ENCODE measurements around the gene SLC9A8. TPM values are rescaled to one million over a fixed set of nuclear protein-coding genes. Genes with fewer than 3 reads are reported as not detected.

The SLC9A8 gene
- total and polyA plus RNA-seq, 9 donors: 4.0 to 6.3 (median 5.4) TPM

DNA sequence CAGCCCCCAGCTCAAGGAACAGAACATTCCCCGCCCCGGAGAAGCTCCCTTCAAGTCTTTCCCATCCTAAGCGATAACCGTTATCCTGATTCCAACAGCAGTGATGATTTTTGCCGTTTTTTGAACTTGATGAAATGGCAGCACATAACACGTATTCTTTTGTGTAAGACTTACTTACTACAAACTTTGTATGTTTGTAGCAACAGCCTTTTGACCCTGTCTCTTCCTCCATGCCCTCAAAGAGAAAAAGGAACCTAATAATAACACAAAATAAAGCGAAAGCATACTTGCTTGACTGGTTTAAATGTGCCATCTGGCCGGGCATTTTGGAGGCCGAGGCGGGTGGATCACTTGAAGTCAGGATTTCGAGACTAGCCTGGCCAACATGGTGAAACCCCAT is 26.4 kb upstream of the SLC9A8 start:
- Histone ChIP-seq H3K9me3 (replicated peaks; ENCODE audit: control insufficient read depth, low read depth, low read length) (no peaks in the 10 kb centered on the region), H3K27ac (ENCODE audit: low read length) (no peak overlapping the region), H3K36me3 (ENCODE audit: control insufficient read depth, insufficient read depth, low read length) (no peaks in the 10 kb centered on the region), H3K27me3 (ENCODE audit: control insufficient read depth, insufficient read depth, low read length) (no peaks in the 10 kb centered on the region), H3K4me3 (ENCODE audit: low read length) (no peak overlapping the region), H3K4me1 (ENCODE audit: control insufficient read depth, insufficient read depth, low read length) (peaks cover 15% of the 10 kb centered on the region)
- WGBS (ENCODE audit: insufficient coverage): 73% methylated on average over 3 of the region's 11 CpGs
- no peak for DNase-seq

DNA sequence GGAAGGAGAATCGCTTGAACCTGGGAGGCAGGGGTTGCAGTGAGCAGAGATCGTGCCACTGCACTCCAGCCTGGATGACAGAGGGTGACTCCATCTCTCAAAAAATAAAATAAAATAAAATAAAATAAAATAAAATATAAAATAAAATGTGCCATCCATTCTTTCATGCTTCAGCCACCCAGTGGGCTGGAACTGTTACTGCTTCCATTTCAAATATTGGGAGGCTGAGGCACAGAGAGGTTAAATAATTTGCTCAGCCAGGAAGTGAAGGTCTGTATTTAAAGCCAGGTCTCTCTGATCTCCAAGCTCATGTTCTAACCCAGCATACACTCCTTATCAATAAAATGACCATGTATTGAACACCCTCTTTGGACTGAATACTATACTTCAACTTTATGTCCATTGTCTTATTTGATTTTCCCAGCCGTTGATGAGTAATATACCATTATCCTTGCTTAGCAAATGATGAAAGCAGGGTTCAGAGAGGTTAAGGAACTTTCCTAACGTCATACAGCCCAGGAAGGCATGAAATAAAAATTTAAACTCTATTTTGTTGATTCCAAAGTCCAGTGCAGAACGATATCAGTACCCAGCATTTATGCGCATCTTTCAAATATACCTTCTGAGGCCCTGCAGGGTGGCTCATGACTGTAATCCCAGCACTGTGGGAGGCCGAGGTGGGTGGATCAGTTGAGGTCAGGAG is 25.8 kb upstream of the SLC9A8 start:
- WGBS (ENCODE audit: insufficient coverage): 92% methylated on average over 2 of the region's 7 CpGs
- no peaks in the 10 kb centered on the region for H3K27me3 ChIP-seq (ENCODE audit: control insufficient read depth, insufficient read depth, low read length)

DNA sequence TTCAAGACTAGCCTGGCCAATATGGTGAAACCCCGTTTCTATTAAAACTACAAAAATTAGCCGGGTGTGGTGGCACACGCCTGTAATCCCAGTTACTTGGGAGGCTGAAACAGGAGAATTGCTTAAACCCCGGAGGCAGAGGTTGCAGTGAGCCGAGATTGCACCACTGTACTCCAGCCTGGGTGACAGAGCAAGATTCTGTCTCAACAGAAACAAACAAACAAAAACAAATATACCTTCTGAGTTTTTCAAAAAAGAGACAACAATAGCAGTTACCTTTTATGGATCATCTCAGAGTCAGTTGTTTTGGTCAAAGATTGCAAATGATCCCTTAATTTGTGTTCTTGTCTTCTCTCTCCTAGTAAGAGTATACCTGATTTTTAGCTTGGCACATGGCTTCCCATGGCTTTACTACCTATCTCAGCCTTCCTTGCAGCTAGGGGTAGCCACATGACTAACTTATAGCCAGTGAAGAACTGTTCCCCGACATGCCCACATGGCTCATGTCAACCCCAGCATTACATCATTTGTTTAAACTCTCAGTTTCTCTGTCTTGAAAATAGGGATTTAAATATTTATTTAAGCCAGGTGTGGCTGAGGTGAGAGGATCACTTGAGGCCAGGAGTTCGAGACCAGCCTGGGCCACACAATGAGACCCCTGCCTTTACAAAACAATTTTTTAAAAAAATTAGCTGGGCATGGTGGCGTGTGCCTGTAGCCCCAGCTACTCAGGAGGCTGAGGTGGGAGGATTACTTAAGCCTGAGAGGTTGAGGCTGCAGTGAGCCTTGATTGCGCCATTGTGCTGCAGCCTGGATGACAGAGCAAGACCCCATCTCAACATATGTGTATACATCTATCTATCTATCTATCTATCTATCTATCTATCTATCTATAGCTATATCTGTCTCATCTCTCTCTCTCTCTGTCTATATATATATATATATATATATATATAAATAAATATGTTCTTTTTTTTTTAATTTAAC is 25.0 kb upstream of the SLC9A8 start:
- WGBS (ENCODE audit: insufficient coverage): 89% methylated on average over 3 of the region's 9 CpGs
- no peak overlapping the region for H3K27ac ChIP-seq (ENCODE audit: low read length)
- H3K4me3 ChIP-seq (ENCODE audit: low read length): no peak overlapping the region
- H3K36me3 ChIP-seq (ENCODE audit: control insufficient read depth, insufficient read depth, low read length): no peaks in the 10 kb centered on the region
- no peaks in the 10 kb centered on the region for H3K9me3 ChIP-seq (replicated peaks; ENCODE audit: control insufficient read depth, low read depth, low read length)
- no peak for DNase-seq
- H3K27me3 ChIP-seq (ENCODE audit: control insufficient read depth, insufficient read depth, low read length): no peaks in the 10 kb centered on the region
- peaks cover 15% of the 10 kb centered on the region for H3K4me1 ChIP-seq (ENCODE audit: control insufficient read depth, insufficient read depth, low read length)

More for the DNA sequence above, 25.8 kb upstream of the SLC9A8 start:
- no peaks in the 10 kb centered on the region for H3K36me3 ChIP-seq (ENCODE audit: control insufficient read depth, insufficient read depth, low read length)
- H3K27ac ChIP-seq (ENCODE audit: low read length): no peak overlapping the region
- no peak for DNase-seq
- no peaks in the 10 kb centered on the region for H3K9me3 ChIP-seq (replicated peaks; ENCODE audit: control insufficient read depth, low read depth, low read length)
- no peak overlapping the region for H3K4me3 ChIP-seq (ENCODE audit: low read length)
- H3K4me1 ChIP-seq (ENCODE audit: control insufficient read depth, insufficient read depth, low read length): peaks cover 15% of the 10 kb centered on the region

DNA sequence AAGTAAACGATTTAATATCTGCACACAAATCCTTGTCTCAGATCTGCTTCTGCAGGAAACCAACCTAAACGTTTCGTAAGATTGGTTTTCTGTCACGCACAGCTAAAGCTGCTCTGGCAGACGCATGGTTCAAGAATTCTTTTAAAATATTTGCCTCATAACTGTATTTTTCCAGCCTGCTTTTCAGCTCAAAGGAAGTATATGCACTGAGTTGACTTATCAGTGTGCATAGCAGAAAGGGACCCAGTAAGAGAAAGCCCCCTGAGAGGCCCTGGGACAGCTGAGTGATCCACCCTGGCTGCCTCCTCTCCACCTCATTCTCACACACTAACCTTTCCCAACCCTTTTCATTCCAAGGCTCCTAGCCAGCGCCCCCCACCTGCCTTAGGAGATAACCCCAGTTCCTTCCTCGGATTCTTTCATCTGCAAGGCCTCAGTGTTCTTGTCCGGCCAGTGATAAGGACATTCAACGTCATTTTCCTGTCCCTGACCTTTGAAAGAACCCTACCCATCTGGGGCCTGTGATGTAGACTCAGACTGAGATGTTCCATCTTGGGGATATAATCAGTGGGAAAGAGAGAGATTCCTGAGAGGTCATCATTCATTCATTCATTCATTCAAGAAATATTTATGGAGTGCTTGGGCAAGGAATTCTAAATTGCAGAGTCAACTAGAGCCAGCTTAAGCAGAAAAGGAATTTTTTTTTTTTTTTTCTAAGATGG is 22.4 kb upstream of the SLC9A8 start:
- Histone ChIP-seq H3K4me3 (ENCODE audit: low read length) (no peak overlapping the region), H3K27ac (ENCODE audit: low read length) (peak overlapping the region; percentile 67), H3K36me3 (ENCODE audit: control insufficient read depth, insufficient read depth, low read length) (no peaks in the 10 kb centered on the region), H3K9me3 (replicated peaks; ENCODE audit: control insufficient read depth, low read depth, low read length) (no peaks in the 10 kb centered on the region), H3K27me3 (ENCODE audit: control insufficient read depth, insufficient read depth, low read length) (no peaks in the 10 kb centered on the region), H3K4me1 (ENCODE audit: control insufficient read depth, insufficient read depth, low read length) (peaks cover 10% of the 10 kb centered on the region)
- peak; percentile 59 for DNase-seq
- 31% methylated on average over 3 of the region's 9 CpGs for WGBS (ENCODE audit: insufficient coverage)

DNA sequence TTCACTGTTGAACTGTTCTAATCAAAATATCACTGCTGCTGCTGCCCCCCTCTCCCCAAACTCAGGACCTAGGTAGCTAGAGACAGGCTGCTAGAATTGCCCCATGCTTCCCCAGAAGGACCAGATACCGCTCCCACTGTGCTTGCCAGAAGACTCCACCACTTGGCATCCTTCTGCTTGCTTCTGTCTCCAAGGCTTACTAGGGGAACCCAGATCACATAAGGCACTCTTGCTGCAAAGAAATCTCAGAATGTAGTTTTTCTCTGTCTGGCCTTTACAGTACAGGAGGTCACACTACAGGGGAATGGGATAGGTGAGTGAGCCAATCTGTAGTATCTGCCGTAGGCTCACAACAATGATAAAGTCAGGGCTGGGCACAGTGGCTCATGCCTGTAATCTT is 21.5 kb upstream of the SLC9A8 start:
- no peaks in the 10 kb centered on the region for H3K27me3 ChIP-seq (ENCODE audit: control insufficient read depth, insufficient read depth, low read length)
- no peaks in the 10 kb centered on the region for H3K36me3 ChIP-seq (ENCODE audit: control insufficient read depth, insufficient read depth, low read length)
- H3K4me3 ChIP-seq (ENCODE audit: low read length): no peak overlapping the region
- H3K4me1 ChIP-seq (ENCODE audit: control insufficient read depth, insufficient read depth, low read length): peaks cover 10% of the 10 kb centered on the region
- H3K27ac ChIP-seq (ENCODE audit: low read length): no peak overlapping the region
- H3K9me3 ChIP-seq (replicated peaks; ENCODE audit: control insufficient read depth, low read depth, low read length): no peaks in the 10 kb centered on the region
- DNase-seq: no peak
- WGBS (ENCODE audit: insufficient coverage): no CpG with 5 or more reads among the region's 2 CpGs

DNA sequence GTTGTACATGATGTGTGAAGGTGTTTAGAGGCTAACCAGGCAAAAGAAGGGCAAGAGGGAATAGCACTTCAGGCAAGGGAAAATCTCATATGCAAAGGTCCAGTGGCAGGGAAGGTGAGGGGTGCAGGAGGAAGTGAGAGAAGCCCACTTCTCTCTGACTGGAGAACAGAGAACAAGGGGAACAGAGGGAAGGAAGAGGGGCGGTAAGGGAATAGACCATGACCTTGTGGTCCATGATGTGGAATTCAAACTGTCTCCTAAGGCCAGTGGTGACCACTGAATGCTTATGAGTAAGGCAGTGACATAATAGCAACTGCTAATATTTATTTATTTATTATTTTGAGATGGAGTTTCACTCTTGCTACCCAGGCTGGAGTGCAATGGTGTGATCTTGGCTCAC is 20.6 kb upstream of the SLC9A8 start:
- Histone ChIP-seq H3K27ac (ENCODE audit: low read length) (no peak overlapping the region), H3K9me3 (replicated peaks; ENCODE audit: control insufficient read depth, low read depth, low read length) (no peaks in the 10 kb centered on the region), H3K4me1 (ENCODE audit: control insufficient read depth, insufficient read depth, low read length) (peaks cover 10% of the 10 kb centered on the region), H3K36me3 (ENCODE audit: control insufficient read depth, insufficient read depth, low read length) (no peaks in the 10 kb centered on the region), H3K4me3 (ENCODE audit: low read length) (no peak overlapping the region), H3K27me3 (ENCODE audit: control insufficient read depth, insufficient read depth, low read length) (no peaks in the 10 kb centered on the region)
- DNase-seq: no peak
- WGBS (ENCODE audit: insufficient coverage): 100% methylated on average over 1 of the region's 1 CpG

DNA sequence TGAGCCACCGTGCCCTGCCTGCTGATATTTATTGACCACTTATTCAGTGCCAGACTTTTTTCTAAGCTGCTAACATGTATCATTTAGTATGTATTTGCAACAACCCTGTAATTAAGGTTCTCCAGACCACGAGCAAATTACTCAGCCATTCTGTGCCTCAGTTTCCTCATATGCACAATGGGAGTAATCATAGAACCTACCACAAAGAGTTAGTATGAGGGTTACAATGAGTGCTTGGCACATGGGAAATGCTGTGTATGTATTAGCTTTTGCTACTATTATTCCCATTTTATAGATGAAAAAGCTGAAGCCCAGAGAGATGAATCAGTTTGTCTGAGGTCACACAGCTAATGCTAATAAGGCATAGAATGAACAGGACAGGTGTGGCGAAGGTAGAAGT is 20.0 kb upstream of the SLC9A8 start:
- Histone ChIP-seq H3K27ac (ENCODE audit: low read length) (no peak overlapping the region), H3K9me3 (replicated peaks; ENCODE audit: control insufficient read depth, low read depth, low read length) (no peaks in the 10 kb centered on the region), H3K36me3 (ENCODE audit: control insufficient read depth, insufficient read depth, low read length) (no peaks in the 10 kb centered on the region), H3K27me3 (ENCODE audit: control insufficient read depth, insufficient read depth, low read length) (no peaks in the 10 kb centered on the region), H3K4me1 (ENCODE audit: control insufficient read depth, insufficient read depth, low read length) (peaks cover 10% of the 10 kb centered on the region), H3K4me3 (ENCODE audit: low read length) (no peak overlapping the region)
- no peak for DNase-seq
- WGBS (ENCODE audit: insufficient coverage): no CpG with 5 or more reads among the region's 3 CpGs

DNA sequence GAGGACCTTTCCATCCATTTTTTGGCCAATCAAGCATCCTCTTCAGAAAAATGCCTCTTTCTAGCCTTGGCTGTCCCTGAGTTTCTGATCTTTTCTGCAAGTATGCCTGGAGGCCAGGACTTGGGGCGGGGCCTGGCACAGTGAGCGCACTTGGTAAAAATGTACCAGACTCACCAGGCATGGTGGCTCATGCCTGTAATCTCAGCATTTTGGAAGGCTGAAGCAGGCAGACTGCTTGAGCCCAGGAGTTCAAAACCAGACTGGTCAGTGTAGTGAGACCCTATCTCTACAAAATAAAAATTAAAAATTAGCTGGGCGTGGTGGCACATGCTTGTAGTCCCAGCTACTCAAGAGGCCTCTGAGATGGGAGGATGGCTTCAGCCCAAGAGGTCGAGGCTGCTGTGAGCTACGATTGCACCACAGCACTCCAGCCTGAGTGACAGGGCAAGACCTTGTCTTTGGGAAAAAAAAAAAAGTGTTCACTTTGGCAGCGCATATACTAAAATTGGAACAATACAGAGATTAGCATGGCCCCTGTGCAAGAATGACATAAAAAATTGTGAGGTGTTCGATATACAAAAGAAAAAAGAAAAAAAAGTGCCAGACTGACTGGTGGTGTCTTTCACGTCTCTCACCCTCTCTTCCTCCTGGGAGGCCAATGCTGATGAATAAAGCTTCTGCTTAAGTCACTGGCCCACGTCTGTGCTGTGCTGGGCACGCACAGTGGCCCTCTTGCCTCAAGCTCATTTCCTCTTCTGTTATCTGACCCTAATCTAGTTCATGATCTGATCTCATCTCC is 18.1 kb upstream of the SLC9A8 start:
- H3K4me1 ChIP-seq (ENCODE audit: control insufficient read depth, insufficient read depth, low read length): peaks cover 9% of the 10 kb centered on the region
- H3K27me3 ChIP-seq (ENCODE audit: control insufficient read depth, insufficient read depth, low read length): no peaks in the 10 kb centered on the region
- no peak overlapping the region for H3K27ac ChIP-seq (ENCODE audit: low read length)
- H3K4me3 ChIP-seq (ENCODE audit: low read length): no peak overlapping the region
- no peaks in the 10 kb centered on the region for H3K36me3 ChIP-seq (ENCODE audit: control insufficient read depth, insufficient read depth, low read length)
- no peak for DNase-seq
- no peaks in the 10 kb centered on the region for H3K9me3 ChIP-seq (replicated peaks; ENCODE audit: control insufficient read depth, low read depth, low read length)
- 67% methylated on average over 8 of the region's 10 CpGs for WGBS (ENCODE audit: insufficient coverage)

DNA sequence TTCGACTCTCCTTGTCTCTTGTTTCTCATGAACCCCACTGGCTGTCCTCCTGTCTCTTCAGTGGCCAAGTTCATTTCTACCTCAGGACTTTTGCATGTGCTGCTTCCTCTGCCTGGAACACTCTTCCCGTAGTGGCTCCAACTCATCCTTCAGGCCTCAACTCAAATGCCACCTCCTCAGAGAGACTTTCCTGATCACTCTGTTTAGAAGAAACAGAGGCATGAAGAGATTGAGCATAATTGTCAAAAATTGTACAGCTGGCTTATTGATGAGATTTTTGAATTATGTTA is 17.5 kb upstream of the SLC9A8 start:
- no peak for DNase-seq
- no peak overlapping the region for H3K27ac ChIP-seq (ENCODE audit: low read length)
- H3K27me3 ChIP-seq (ENCODE audit: control insufficient read depth, insufficient read depth, low read length): no peaks in the 10 kb centered on the region
- no peak overlapping the region for H3K4me3 ChIP-seq (ENCODE audit: low read length)
- H3K36me3 ChIP-seq (ENCODE audit: control insufficient read depth, insufficient read depth, low read length): no peaks in the 10 kb centered on the region
- H3K4me1 ChIP-seq (ENCODE audit: control insufficient read depth, insufficient read depth, low read length): peaks cover 3% of the 10 kb centered on the region
- no peaks in the 10 kb centered on the region for H3K9me3 ChIP-seq (replicated peaks; ENCODE audit: control insufficient read depth, low read depth, low read length)
- 67% methylated on average over 1 of the region's 2 CpGs for WGBS (ENCODE audit: insufficient coverage)

Data from muscle of leg (tissue), 11 donors.